ENCODE measurements around the gene OR51T1. TPM values are rescaled to one million over a fixed set of nuclear protein-coding genes. Genes with fewer than 3 reads are reported as not detected.

OR51T1 gene
- total RNA-seq = not detected in 2 replicates

GRCh38 chr11:4881860-4882500, at the start of gene OR51T1:
TSS of gene OR51T1 (plus strand) at chr11:4881900. CDS start at chr11:4881900, 0 bp downstream.

GRCh38 chr11:4848908-4849532, 32.7 kb upstream of the OR51T1 start, which contains the start of gene OR51S1:
TSS of gene OR51S1 (minus strand) at chr11:4849208. CDS start at chr11:4849208, 0 bp downstream.

GRCh38 chr11:4903484-4903883, 21.8 kb downstream of the OR51T1 start, which contains the start of gene OR51A7:
TSS of gene OR51A7 (plus strand) at chr11:4903783. CDS start at chr11:4907370, 3,587 bp downstream.

GRCh38 chr11:4919250-4919649, 37.5 kb downstream of the OR51T1 start, which contains the start of gene OR51G2:
TSS of gene OR51G2 (minus strand) at chr11:4919350. CDS start at chr11:4915663, 3,687 bp downstream.

GRCh38 chr11:4924239-4924638, 42.5 kb downstream of the OR51T1 start, which contains the start of gene OR51G1:
TSS of gene OR51G1 (minus strand) at chr11:4924339. CDS start at chr11:4924339, 0 bp downstream.

Other genes starting within 250 kb of the OR51T1 start
- not detected in 2 replicates for gene OR51D1, start 244.4 kb upstream of the OR51T1 start, total RNA-seq
- gene OR51E1, start 237.9 kb upstream of the OR51T1 start, total RNA-seq = not detected in 2 replicates
- not detected in 2 replicates for gene OR51E2, start 184.0 kb upstream of the OR51T1 start, total RNA-seq
- not detected in 2 replicates for gene MMP26, start 177.1 kb upstream of the OR51T1 start, total RNA-seq
- gene OR51F1, start 112.0 kb upstream of the OR51T1 start, total RNA-seq = not detected in 2 replicates
- gene OR52R1, start 77.5 kb upstream of the OR51T1 start, total RNA-seq = not detected in 2 replicates
- gene OR51F2, start 60.6 kb upstream of the OR51T1 start, total RNA-seq = not detected in 2 replicates
- not detected in 2 replicates for gene OR51S1, start 32.7 kb upstream of the OR51T1 start, total RNA-seq
- not detected in 2 replicates for gene OR51A7, start 21.9 kb downstream of the OR51T1 start, total RNA-seq
- not detected in 2 replicates for gene OR51G2, start 37.5 kb downstream of the OR51T1 start, total RNA-seq
- not detected in 2 replicates for gene OR51G1, start 42.4 kb downstream of the OR51T1 start, total RNA-seq
- gene OR51A4, start 65.7 kb downstream of the OR51T1 start, total RNA-seq = not detected in 2 replicates
- gene OR51A2, start 73.8 kb downstream of the OR51T1 start, total RNA-seq = not detected in 2 replicates
- not detected in 2 replicates for gene OR51L1, start 113.0 kb downstream of the OR51T1 start, total RNA-seq
- not detected in 2 replicates for gene OR52J3, start 164.6 kb downstream of the OR51T1 start, total RNA-seq
- not detected in 2 replicates for gene OR52E2, start 177.7 kb downstream of the OR51T1 start, total RNA-seq
- gene OR52E1, start 187.7 kb downstream of the OR51T1 start, total RNA-seq = not detected in 2 replicates

Data from bladder microvascular endothelial cell (primary cell).